COLO829 (cell line): ENCODE data around the gene MNDA.
"Not testable (repeated sequence)": the region's sequence is repeated elsewhere in the genome, so short reads cannot be mapped to it uniquely, and the experiment has no call there.

Experiments used
- DNase-seq: peaks from one replicate; pipeline ENCODE4 v3.0.0; 2012; ENCODE audit warnings: low spot score

Gene MNDA

GRCh38 chr1:158839566-158839965 lies 8.4 kb downstream of the MNDA start:
- DNase-seq: no peak

DNA sequence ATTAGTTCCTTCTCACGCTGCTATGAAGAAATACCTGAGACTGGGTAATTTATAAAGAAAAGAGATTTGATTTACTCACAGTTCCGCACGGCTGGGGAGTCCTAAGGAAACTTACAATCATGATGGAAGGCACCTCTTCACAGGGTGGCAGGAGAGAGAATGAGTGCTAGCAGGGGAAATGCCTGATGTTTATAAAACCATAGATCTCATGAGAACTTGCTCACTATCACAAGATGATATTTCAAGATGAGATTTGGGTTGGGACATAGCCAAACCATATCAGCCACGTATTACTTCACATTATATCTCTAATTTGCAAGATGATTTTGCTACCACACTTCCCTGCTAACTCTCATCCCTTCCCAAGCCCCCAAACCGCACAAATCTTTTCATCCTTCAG lies 9.1 kb downstream of the MNDA start:
- no peak for DNase-seq

GRCh38 chr1:158864595-158864994 lies 33.4 kb downstream of the MNDA start:
- DNase-seq: no peak

- not testable (repeated sequence) for DNase-seq
Measured at GRCh38 chr1:158870438-158870837, 39.3 kb downstream of the MNDA start.

GRCh38 chr1:158873141-158873540 lies 42.0 kb downstream of the MNDA start:
- DNase-seq: no peak

DNA sequence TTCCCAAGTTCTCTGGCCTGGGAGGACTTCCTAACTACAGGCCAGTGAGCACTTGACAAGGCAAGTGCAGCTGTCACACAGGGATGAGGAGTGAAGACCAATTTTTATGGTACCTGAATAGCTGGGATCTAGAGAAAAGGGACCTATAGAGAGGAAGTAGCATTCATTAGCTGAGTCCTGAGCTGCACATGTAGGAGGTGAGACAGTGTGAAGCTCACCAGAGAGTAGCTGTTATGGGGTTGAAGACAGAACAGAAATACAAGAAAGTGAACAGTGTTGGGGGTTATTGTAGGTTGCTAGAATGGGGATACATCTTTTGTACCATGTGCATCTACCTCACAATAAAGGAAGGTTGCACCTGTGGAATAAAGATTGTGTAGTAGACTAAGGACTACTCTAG lies 62.5 kb downstream of the MNDA start:
- DNase-seq: no peak

DNA sequence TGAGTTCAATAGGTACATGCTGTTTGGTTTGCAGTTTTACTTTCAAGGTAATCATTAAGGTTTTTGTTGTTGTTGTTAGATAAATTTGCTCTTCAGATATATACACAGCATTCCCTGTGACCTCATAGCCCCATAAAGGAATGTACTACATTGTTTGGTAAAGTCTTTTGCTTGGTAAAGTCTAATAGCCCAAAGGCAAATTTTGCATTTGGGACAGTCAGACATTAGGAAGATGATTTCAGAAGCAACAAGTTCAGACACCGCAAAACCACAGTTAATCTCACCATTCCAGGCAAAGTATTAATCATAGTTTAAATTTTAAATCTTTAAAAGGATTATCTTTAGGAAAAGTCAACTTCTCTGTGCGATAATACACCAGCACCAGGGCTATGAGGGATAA lies 67.6 kb downstream of the MNDA start:
- no peak for DNase-seq
